Small intestine (tissue), 7 donors: ENCODE measurements around the gene TREH. TPM values are rescaled to one million over a fixed set of nuclear protein-coding genes. Genes with fewer than 3 reads are reported as not detected.
A peak's percentile ranks its signal among the peaks of the same experiment; 100 is the strongest.

Source experiments
- DNase-seq, 2 donors: peaks; one replicate each; pipeline versions ENCODE4 v3.0.0 to v3.0.0-alpha.2; 2013
- FAIRE-seq: peaks from 2 replicates; lab custom pipeline; 2012; peaks lifted over from hg19 to GRCh38; lab: Jason Lieb, UNC
- H3K27ac ChIP-seq, 3 donors: one replicate each; pipeline ENCODE4 v1.5.1; 2013; ENCODE audit warnings: low read length in 2 of 3, mild to moderate bottlenecking in 2 of 3, control low read depth in 1 of 3, inconsistent platforms in 1 of 3, low read depth in 1 of 3, moderate library complexity in 1 of 3
- H3K27me3 ChIP-seq, 3 donors: one replicate each; pipeline ENCODE4 v1.6.1; 2013; ENCODE audit warnings: low read length in 3 of 3, inconsistent platforms in 1 of 3; ENCODE audit not compliant: control insufficient read depth in 3 of 3, insufficient read depth in 3 of 3
- H3K36me3 ChIP-seq, 3 donors: one replicate each; pipeline ENCODE4 v1.6.1; 2013; ENCODE audit warnings: low read length in 3 of 3, inconsistent platforms in 1 of 3, low read depth in 1 of 3, mild to moderate bottlenecking in 1 of 3, moderate library complexity in 1 of 3; ENCODE audit not compliant: control insufficient read depth in 3 of 3, insufficient read depth in 2 of 3
- H3K4me1 ChIP-seq, 3 donors: one replicate each; pipeline ENCODE4 v1.6.1; 2013; ENCODE audit warnings: low read length in 2 of 3, inconsistent platforms in 1 of 3, low read depth in 1 of 3, mild to moderate bottlenecking in 1 of 3, moderate library complexity in 1 of 3; ENCODE audit not compliant: control insufficient read depth in 3 of 3, insufficient read depth in 2 of 3
- H3K4me3 ChIP-seq, 3 donors: one replicate each; pipeline ENCODE4 v1.5.1; 2013; ENCODE audit warnings: low read length in 3 of 3, control low read depth in 1 of 3, inconsistent platforms in 1 of 3, low read depth in 1 of 3, mild to moderate bottlenecking in 1 of 3, moderate library complexity in 1 of 3
- H3K9me3 ChIP-seq, 2 donors: one replicate each; pipeline ENCODE4 v1.6.1; 2013; ENCODE audit warnings: low read depth in 1 of 2, low read length in 1 of 2; ENCODE audit not compliant: control insufficient read depth in 2 of 2, insufficient read depth in 1 of 2
- WGBS, 3 donors: extraction: QIAGEN DNeasy Blood & Tissue Kit; methylation state at CpG; one replicate each; pipeline ENCODE4 v1.1.7; 2013; 5-methylcytosine and 5-hydroxymethylcytosine counted together
- polyA plus RNA-seq, 4 donors: library from polyadenylated mRNA; stranded (reverse) in 3 of 4; unstranded in 1 of 4; fragments of 200-250 nt in 3 of 4; fragments of 120-200 nt in 1 of 4; gene quantifications; one replicate each; pipeline versions ENCODE4 v1.2.1 to v1.2.3, GENCODE V29; 2013
- donor health status: healthy with polysubstance abuse.
- donor health status: control.
- donor health status: control.
- donor health status: Bipolar disorder and iron deficiency.
- donor health status: healthy.

The TREH gene
- polyA plus RNA-seq, 4 donors, result 14.6 to 102 (median 76.3) TPM

DNA sequence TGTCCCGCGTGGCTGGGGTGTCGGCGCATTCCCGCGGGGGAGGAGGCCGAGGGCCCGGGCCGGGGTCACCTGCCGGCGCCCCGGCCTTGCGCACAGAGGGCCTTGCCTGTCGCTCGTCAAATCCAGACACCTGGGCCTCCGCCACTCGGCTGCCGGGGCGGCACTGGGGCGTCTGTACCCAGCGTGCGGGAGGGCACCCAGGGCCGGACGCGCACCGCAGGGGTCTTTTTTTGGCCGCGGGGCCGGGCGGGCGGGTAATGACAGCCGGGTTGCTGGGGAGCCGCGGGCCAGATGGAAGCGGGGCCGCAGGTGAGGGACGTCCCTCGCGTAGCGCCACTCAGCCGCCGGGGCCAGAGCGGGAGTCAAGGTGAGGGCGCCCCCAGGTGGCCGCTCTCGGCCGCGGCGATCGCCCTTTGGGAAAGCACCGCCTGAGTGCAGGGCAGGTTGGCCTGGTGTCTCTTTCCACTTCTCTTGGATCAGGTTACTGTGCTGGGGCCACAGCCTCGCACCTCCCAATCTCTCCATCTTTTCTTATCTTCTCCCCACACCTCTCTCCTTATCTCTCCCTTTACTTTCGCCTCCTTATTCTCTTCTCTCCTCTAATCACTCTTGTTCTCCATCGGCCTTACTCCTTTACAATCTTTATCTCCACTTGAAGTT is 68.5 kb downstream of the TREH start:
- Histone ChIP-seq H3K36me3 (peaks cover 0 to 19% (median 0%) of the 10 kb centered on the region in 3 donors), H3K27me3 (peaks cover 0 to 66% (median 5%) of the 10 kb centered on the region in 3 donors), H3K27ac (peak overlapping the region in 1 of 3 donors; percentile 65), H3K4me1 (peaks cover 0 to 23% (median 6%) of the 10 kb centered on the region in 3 donors), H3K9me3 (no peaks in the 10 kb centered on the region), H3K4me3 (peak overlapping the region; percentile 11 to 48 (median 38))
- WGBS, 3 donors, result 1 to 4% (median 4%) methylated on average over 18 to 54 of the region's 54 CpGs
- FAIRE-seq (no peak), DNase-seq (peak; percentile 71 to 90)

DNA sequence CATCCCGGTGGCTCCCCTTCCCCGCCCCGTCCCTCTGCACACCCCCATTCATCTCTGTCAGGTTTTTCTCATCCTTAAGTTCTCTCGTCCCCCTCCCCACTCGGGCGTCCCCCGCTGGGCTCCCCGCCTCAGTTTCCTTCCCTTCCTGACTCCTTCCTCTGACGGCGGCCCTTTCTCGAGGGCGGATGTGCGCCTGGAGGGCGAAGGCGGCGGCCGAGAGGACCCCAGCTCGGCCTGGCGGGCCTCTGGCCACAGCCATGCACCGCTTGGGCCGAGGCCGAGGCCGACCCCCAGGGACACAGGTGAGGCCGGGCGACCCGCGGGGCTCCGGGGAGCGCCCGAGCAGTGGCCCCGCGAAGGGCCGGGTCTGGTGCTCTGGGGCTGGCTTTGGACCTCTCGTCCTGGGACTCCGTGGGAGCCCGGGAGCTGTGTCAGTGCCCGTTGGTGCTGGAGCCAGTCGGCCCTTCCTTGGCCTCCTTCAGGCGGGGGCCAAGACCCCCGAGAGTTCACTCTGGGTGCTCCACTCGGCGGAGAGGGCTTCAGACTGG is 69.2 kb downstream of the TREH start:
- Histone ChIP-seq H3K27ac (peak overlapping the region in 1 of 3 donors; percentile 65), H3K9me3 (no peaks in the 10 kb centered on the region), H3K36me3 (peaks cover 0 to 14% (median 0%) of the 10 kb centered on the region in 3 donors), H3K27me3 (peaks cover 0 to 66% (median 5%) of the 10 kb centered on the region in 3 donors), H3K4me3 (peak overlapping the region; percentile 14 to 48 (median 38)), H3K4me1 (peaks cover 0 to 26% (median 6%) of the 10 kb centered on the region in 3 donors)
- DNase-seq (peak in 1 of 2 donors; percentile 35), FAIRE-seq (no peak)
- 3 to 7% (median 6%) methylated on average over 25 to 42 of the region's 42 CpGs for WGBS, 3 donors

DNA sequence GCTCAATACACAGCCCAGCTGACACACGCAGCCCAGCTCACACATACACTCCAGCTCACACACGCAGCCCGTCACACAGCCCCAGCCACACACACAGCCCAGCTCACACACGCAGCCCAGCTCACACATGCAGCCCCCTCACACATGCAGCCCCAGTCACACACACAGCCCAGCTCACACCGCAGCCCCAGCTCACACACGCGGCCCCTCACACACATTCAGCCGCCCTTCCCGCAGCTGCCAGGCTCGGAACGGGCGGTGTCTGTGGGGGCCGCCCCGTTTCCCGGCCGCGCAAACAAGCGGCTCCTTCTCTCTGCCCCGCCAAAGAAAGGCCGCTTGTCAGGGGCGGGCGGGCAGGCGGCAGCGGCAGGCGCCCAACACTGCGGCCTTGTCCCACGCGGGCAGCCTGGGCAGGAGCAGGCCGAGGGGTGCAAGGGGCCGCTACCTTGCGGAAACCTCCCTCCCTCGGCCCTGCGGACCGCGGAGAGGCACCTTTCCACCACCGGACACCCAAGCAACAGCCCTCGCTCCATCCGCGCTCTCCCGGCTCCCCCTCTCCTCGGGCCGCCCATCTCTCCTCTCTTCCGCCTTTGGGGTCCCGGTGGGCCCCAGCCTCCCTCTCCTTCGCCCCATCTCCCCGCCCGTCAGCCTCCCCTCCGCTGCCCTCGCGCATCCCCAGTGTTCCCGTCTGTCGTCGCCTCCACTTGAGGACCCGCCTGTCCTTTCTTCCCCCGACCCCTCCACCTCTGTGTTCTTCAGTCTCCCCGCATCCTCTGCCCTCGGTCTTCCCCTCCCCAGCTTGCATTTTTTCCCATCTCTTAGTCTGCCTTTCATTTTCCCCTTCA is 69.8 kb downstream of the TREH start:
- DNase-seq (peak in 1 of 2 donors; percentile 53), FAIRE-seq (no peak)
- Histone ChIP-seq H3K27ac (peak overlapping the region in 2 of 3 donors; percentile 30 to 65), H3K27me3 (peaks cover 0 to 66% (median 5%) of the 10 kb centered on the region in 3 donors), H3K36me3 (peaks cover 0 to 11% (median 0%) of the 10 kb centered on the region in 3 donors), H3K4me3 (peak overlapping the region in 2 of 3 donors; percentile 14 to 48), H3K4me1 (peaks cover 0 to 33% (median 6%) of the 10 kb centered on the region in 3 donors), H3K9me3 (no peaks in the 10 kb centered on the region)
- 3 to 11% (median 9%) methylated on average over 36 to 57 of the region's 57 CpGs for WGBS, 3 donors

DNA sequence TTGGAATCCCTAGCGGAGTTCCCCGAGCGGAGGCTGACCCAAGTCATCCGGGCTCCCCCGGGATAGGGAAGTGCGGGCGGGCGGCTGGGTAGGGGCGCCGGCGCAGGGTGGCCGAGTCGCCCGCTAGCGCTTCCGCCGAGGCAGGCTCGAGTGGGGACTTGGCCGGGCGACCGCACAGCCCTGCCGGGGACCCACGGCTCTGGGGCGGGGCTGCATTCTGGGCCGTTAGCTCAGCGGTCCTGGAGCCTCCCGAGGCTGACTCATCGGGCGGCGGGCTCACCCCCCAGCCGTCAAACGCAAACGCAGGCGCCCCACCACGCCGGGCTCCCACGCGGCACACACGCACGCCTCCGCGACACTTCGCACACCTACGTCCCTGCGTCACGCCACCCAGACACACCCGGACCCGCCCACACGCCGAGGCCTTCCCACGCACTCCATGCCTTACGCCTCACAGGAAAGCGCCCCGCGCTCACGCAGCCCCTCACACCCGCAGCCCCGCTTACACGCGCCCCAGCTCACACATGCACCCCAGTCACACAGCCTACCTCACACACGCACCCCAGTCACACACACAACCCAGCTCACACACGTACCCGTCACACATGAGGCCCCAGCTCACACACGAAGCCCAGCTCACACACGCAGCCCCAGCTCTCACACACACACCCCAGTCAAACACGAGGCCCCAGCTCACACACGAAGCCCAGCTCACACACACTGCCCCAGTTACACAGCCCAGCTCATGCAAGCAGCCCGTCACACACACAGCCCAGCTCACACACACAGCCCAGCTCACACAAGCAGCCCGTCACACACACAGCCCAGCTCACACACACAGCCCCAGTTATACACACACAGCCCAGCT is 70.9 kb downstream of the TREH start:
- peak in 1 of 2 donors; percentile 60 for DNase-seq
- no peaks in the 10 kb centered on the region for H3K9me3 ChIP-seq
- H3K4me3 ChIP-seq, result peak overlapping the region; percentile 38 to 63 (median 56)
- peak overlapping the region; percentile 30 to 72 (median 65) for H3K27ac ChIP-seq
- peaks cover 0 to 36% (median 6%) of the 10 kb centered on the region in 3 donors for H3K4me1 ChIP-seq
- WGBS, 3 donors, result 2 to 7% (median 7%) methylated on average over 49 to 69 of the region's 69 CpGs
- H3K27me3 ChIP-seq, result peaks cover 0 to 58% (median under 1%) of the 10 kb centered on the region in 3 donors
- peaks cover 0 to under 1% (median 0%) of the 10 kb centered on the region in 3 donors for H3K36me3 ChIP-seq
- no peak for FAIRE-seq

DNA sequence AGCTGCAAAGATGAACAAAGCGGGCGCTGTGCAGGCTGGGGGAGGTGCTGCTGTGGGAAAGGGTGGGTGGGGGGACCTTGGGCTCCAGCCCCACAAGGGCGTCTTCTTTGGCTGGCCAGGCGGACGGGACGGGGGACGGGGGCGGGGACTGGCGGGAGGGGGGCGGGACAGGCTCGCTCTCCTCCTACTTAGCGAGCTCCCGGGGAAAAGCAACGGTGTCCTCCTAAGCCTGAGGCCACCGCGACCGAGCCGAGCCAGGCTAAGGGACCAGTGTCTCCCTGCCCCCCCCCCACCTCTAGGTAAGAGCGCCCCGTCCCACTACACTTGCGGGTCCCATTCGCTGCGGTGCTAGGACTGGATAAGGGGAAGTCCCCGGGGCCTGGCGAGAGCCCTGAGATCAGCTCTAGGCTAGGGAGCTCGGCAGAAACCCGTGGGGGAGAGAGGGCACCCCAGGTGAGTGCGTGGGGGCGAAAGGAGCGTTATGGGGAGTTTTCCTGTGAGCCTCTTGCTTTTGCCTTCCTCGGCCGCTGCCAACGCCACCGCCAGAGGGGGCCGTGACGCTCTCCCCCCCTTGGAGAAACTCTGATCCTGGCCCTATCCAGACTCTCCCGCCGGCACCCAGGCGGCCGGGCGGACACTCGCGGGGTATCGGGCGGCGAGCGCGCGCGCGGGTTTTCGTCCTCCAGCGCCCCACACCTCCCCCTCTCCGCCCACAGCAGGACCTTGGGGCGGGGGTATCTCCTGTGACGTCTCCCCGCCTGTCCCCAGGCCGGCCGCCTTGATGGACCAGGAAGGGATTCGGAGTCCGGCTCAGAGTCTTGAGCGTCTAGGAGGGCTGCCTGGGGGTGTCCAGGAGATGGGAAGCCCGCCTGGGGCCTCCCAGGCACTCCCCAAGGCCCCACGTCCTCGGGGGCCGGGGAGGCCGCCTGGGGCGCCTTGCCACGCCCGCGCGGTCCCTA is 71.8 kb downstream of the TREH start, which contains the start of gene PHLDB1:
PHLDB1 (plus strand) TSS at position 215 of the 959 bp plus-strand sequence. CDS start 6,222 bp downstream, outside the sequence.
- WGBS, 3 donors, result 1% methylated on average over 44 to 72 of the region's 72 CpGs
- H3K4me1 ChIP-seq, result peaks cover 0 to 35% (median 6%) of the 10 kb centered on the region in 3 donors
- peak within 1 kb of the TSS; percentile 30 to 72 (median 65) for H3K27ac ChIP-seq
- H3K36me3 ChIP-seq, result peaks cover 0 to 3% (median 0%) of the 10 kb centered on the region in 3 donors
- peak within 1 kb of the TSS; percentile 38 to 63 (median 56) for H3K4me3 ChIP-seq
- peak in 1 of 2 donors; percentile 73 for DNase-seq
- FAIRE-seq, result no peak
- H3K27me3 ChIP-seq, result peaks cover 0 to 51% (median 0%) of the 10 kb centered on the region in 3 donors
- H3K9me3 ChIP-seq, result no peaks in the 10 kb centered on the region
